IMR-90 (cell line): ENCODE results near the gene FAM240A. TPM values are rescaled to one million over a fixed set of nuclear protein-coding genes. Genes with fewer than 3 reads are reported as not detected.

Experiments used
- ATAC-seq: fragments of 200-7000 bp; cut with Tn5 transposase; 2 replicates; pipeline ENCODE4 v1.9.1; 2020; ENCODE audit warnings: low read depth, mild to moderate bottlenecking, moderate library complexity
- BruUV-seq: library from RNA; stranded (reverse); fragments of 400-500 nt; replicated peaks from 2 replicates; lab custom pipeline; 2021; lab: Mats Ljungman, UMichigan
- CTCF ChIA-PET: fragments of 300-600 bp; formaldehyde crosslinking; extraction: SDS; loops from one replicate; lab custom pipeline; 2021; ENCODE audit warnings: antibody characterized with exemption; lab: Yijun Ruan, JAX
- POLR2A ChIA-PET: fragments of 300-600 bp; sonication (Branson Sonifier 250); formaldehyde crosslinking; loops from one replicate; lab custom pipeline; 2022; ENCODE audit warnings: antibody characterized with exemption; ENCODE audit not compliant: unreplicated experiment; lab: Charles Lee
- DNase-seq: peaks from one replicate; pipeline ENCODE4 v3.0.0; 2013
- H2AFZ ChIP-seq: replicated peaks from 2 replicates; pipeline ENCODE3; 2013; ENCODE audit warnings: low read length, mild to moderate bottlenecking; ENCODE audit not compliant: poor library complexity
- H2AK5ac ChIP-seq: 2 replicates; pipeline ENCODE4 v1.6.1; 2013; ENCODE audit warnings: low read depth, low read length, inconsistent platforms
- H2AK9ac ChIP-seq: replicated peaks from 2 replicates; pipeline ENCODE3; 2013; ENCODE audit warnings: mild to moderate bottlenecking, low read depth, low read length, moderate library complexity; ENCODE audit not compliant: poor library complexity
- H2BK120ac ChIP-seq: 2 replicates; pipeline ENCODE4 v1.6.1; 2013; ENCODE audit warnings: low read depth, low read length, inconsistent platforms
- H2BK15ac ChIP-seq: 3 replicates; pipeline ENCODE4 v1.6.1; 2013; ENCODE audit warnings: low read depth, low read length, inconsistent platforms
- H2BK20ac ChIP-seq: 2 replicates; pipeline ENCODE4 v1.6.1; 2013; ENCODE audit warnings: low read depth, mild to moderate bottlenecking, inconsistent platforms, low read length, moderate library complexity
- H2BK5ac ChIP-seq: 2 replicates; pipeline ENCODE4 v1.6.1; 2013; ENCODE audit warnings: mild to moderate bottlenecking, low read depth, low read length, inconsistent platforms; ENCODE audit not compliant: poor library complexity, severe bottlenecking
- H3K14ac ChIP-seq: replicated peaks from 2 replicates; pipeline ENCODE4 v1.6.1; 2013; ENCODE audit warnings: low read depth, low read length, inconsistent platforms
- H3K18ac ChIP-seq: 2 replicates; pipeline ENCODE4 v1.6.1; 2013; ENCODE audit warnings: low read depth, low read length, control low read depth
- H3K23ac ChIP-seq: 2 replicates; pipeline ENCODE4 v1.6.1; 2013; ENCODE audit warnings: low read depth, low read length, inconsistent platforms
- H3K27ac ChIP-seq: 2 replicates; pipeline ENCODE4 v1.5.1; 2013; ENCODE audit warnings: mild to moderate bottlenecking, control low read depth, low read length; ENCODE audit not compliant: insufficient read depth
- H3K27me3 ChIP-seq: 2 replicates; pipeline ENCODE4 v1.6.1; 2013; ENCODE audit warnings: low read length; ENCODE audit not compliant: control insufficient read depth, insufficient read depth
- H3K36me3 ChIP-seq: 2 replicates; pipeline ENCODE4 v1.6.1; 2013; ENCODE audit warnings: low read length, mixed read lengths; ENCODE audit not compliant: control insufficient read depth, insufficient read depth
- H3K4ac ChIP-seq: 2 replicates; pipeline ENCODE4 v1.6.1; 2013; ENCODE audit warnings: low read depth, low read length, inconsistent platforms
- H3K4me1 ChIP-seq: 2 replicates; pipeline ENCODE4 v1.6.1; 2013; ENCODE audit warnings: low read length, mixed read lengths; ENCODE audit not compliant: control insufficient read depth, insufficient read depth
- H3K4me2 ChIP-seq: 2 replicates; pipeline ENCODE4 v1.6.1; 2013; ENCODE audit warnings: low read depth, mild to moderate bottlenecking, control low read depth, low read length, moderate library complexity
- H3K4me3 ChIP-seq: 2 replicates; pipeline ENCODE4 v1.5.1; 2013; ENCODE audit warnings: low read depth, mild to moderate bottlenecking, control low read depth, low read length, moderate library complexity; ENCODE audit not compliant: insufficient read depth
- H3K56ac ChIP-seq: 2 replicates; pipeline ENCODE4 v1.6.1; 2013; ENCODE audit warnings: low read length, inconsistent platforms; ENCODE audit not compliant: insufficient read depth; ENCODE audit errors: extremely low read depth
- H3K79me1 ChIP-seq, 2 experiments: 2 replicates each; pipeline ENCODE4 v1.6.1; 2013; ENCODE audit warnings: low read length in 2 of 2, inconsistent platforms in 1 of 2, low read depth in 1 of 2
- H3K9ac ChIP-seq: 2 replicates; pipeline ENCODE4 v1.6.1; 2013; ENCODE audit warnings: low read depth, low read length, control low read depth
- H3K9me1 ChIP-seq: 2 replicates; pipeline ENCODE4 v1.6.1; 2013; ENCODE audit warnings: low read length, inconsistent platforms; ENCODE audit not compliant: insufficient read depth
- H3K9me3 ChIP-seq: 2 replicates; pipeline ENCODE4 v1.6.1; 2013; ENCODE audit warnings: low read length; ENCODE audit not compliant: control insufficient read depth, insufficient read depth
- H4K20me1 ChIP-seq: 2 replicates; pipeline ENCODE4 v1.6.1; 2013; ENCODE audit warnings: low read length, inconsistent platforms; ENCODE audit not compliant: insufficient read depth
- H4K5ac ChIP-seq: 2 replicates; pipeline ENCODE4 v1.6.1; 2013; ENCODE audit warnings: mild to moderate bottlenecking, low read depth, low read length, control low read depth
- H4K8ac ChIP-seq, 2 experiments: 2 replicates each; pipeline ENCODE4 v1.6.1; 2013; ENCODE audit warnings: low read depth in 2 of 2, low read length in 2 of 2, control low read depth in 1 of 2, inconsistent platforms in 1 of 2
- H4K91ac ChIP-seq: 2 replicates; pipeline ENCODE4 v1.6.1; 2013; ENCODE audit warnings: low read depth, low read length, inconsistent platforms; ENCODE audit not compliant: insufficient read depth
- BHLHE40 ChIP-seq: fragments of 150-350 bp; IDR thresholded peaks from 2 replicates; pipeline ENCODE4 v1.6.1; 2016; ENCODE audit warnings: mild to moderate bottlenecking, low read depth, low read length
- CEBPB ChIP-seq: IDR thresholded peaks from 2 replicates; pipeline ENCODE4 v1.6.1; 2012; ENCODE audit warnings: low read depth, low read length, improper control_type of control experiment
- CHD1 ChIP-seq: IDR thresholded peaks from 2 replicates; pipeline ENCODE4 v1.6.1; 2012; ENCODE audit warnings: low read depth, low read length, improper control_type of control experiment
- CTCF ChIP-seq: conservative IDR thresholded peaks from 2 replicates; pipeline ENCODE4 v1.5.1; 2012; ENCODE audit warnings: mild to moderate bottlenecking, low read depth, low read length, improper control_type of control experiment
- ELK1 ChIP-seq: fragments of 150-350 bp; IDR thresholded peaks from 2 replicates; pipeline ENCODE4 v1.6.1; 2016; ENCODE audit warnings: low read depth, mild to moderate bottlenecking, low read length, moderate library complexity, borderline replicate concordance
- FOS ChIP-seq: fragments of 150-350 bp; IDR thresholded peaks from 2 replicates; pipeline ENCODE4 v1.6.1; 2016; ENCODE audit warnings: low read depth, low read length
- MAFK ChIP-seq: IDR thresholded peaks from 2 replicates; pipeline ENCODE4 v1.6.1; 2012; ENCODE audit warnings: low read depth, low read length, improper control_type of control experiment
- MAZ ChIP-seq: IDR thresholded peaks from 2 replicates; pipeline ENCODE4 v1.6.1; 2012; ENCODE audit warnings: low read depth, mild to moderate bottlenecking, low read length, improper control_type of control experiment, moderate library complexity, borderline replicate concordance
- MXI1 ChIP-seq: IDR thresholded peaks from 2 replicates; pipeline ENCODE4 v1.6.1; 2012; ENCODE audit warnings: low read depth, mild to moderate bottlenecking, low read length, moderate library complexity, borderline replicate concordance
- NFE2L2 ChIP-seq: fragments of 150-350 bp; IDR thresholded peaks from 2 replicates; pipeline ENCODE4 v1.6.1; 2016; ENCODE audit warnings: low read depth, mild to moderate bottlenecking, low read length
- POLR2A ChIP-seq: IDR thresholded peaks from 2 replicates; pipeline ENCODE4 v1.6.1; 2012; ENCODE audit warnings: mild to moderate bottlenecking, low read depth, low read length
- RAD21 ChIP-seq: IDR thresholded peaks from 2 replicates; pipeline ENCODE4 v1.6.1; 2012; ENCODE audit warnings: low read length, improper control_type of control experiment
- SMC3 ChIP-seq: fragments of 150-350 bp; IDR thresholded peaks from 2 replicates; pipeline ENCODE4 v1.6.1; 2016; ENCODE audit warnings: low read depth, mild to moderate bottlenecking, antibody characterized with exemption, low read length, moderate library complexity
- USF2 ChIP-seq: fragments of 150-350 bp; IDR thresholded peaks from 2 replicates; pipeline ENCODE4 v1.6.1; 2017; ENCODE audit warnings: mild to moderate bottlenecking, antibody characterized with exemption, low read length, low read depth
- WGBS, 2 experiments: methylation state at CpG; one replicate each; pipeline versions ENCODE4 v1.1.5 to v1.1.7; 2013; ENCODE audit warnings: missing lambda C conversion rate in 2 of 2; ENCODE audit not compliant: insufficient read length in 1 of 2; ENCODE audit errors: extremely low coverage in 2 of 2; 5-methylcytosine and 5-hydroxymethylcytosine counted together
- dilution Hi-C: fragments of 300-500 bp; cut with HindIII; formaldehyde crosslinking; loops from one replicate; pipeline ENCODE4 v1.14.3; 2018; ENCODE audit warnings: low sequenced_read_pairs; ENCODE audit not compliant: unreplicated experiment
- in situ Hi-C: fragments of 300-500 bp; cut with MboI; formaldehyde crosslinking; loops from 3 replicates; pipeline ENCODE4 v1.14.3; 2019; ENCODE audit warnings: low sequenced_read_pairs, inconsistent platforms, mixed read lengths
- intact Hi-C: fragments of 100-400 bp; cut with micrococcal nuclease; formaldehyde crosslinking; loops from 2 replicates; pipeline ENCODE4 v1.10.0; 2022
- polyA plus RNA-seq, 3 experiments: library from polyadenylated mRNA; depleted of rRNA; stranded (reverse); fragments of >200 nt; gene quantifications; 2 replicates each; pipeline ENCODE4 v1.2.3, GENCODE V29; 2012; ENCODE audit warnings: low replicate concordance in 1 of 3
- total RNA-seq: library from RNA; depleted of rRNA; stranded (reverse); fragments of >200 nt; gene quantifications from 2 replicates; pipeline ENCODE4 v1.2.3, GENCODE V29; 2012

Gene FAM240A
- total and polyA plus RNA-seq, 2 of the 4 experiments (the other 2 are of a cell fraction), result not detected

- no peak overlapping the region for H3K56ac ChIP-seq
- H4K91ac ChIP-seq, result no peak overlapping the region
- no peaks in the 10 kb centered on the region for H3K9me1 ChIP-seq
- H2BK5ac ChIP-seq, result no peak overlapping the region
- H3K36me3 ChIP-seq, result no peaks in the 10 kb centered on the region
- no peak overlapping the region for H2BK120ac ChIP-seq
- no peak overlapping the region for H3K4me3 ChIP-seq
- peaks cover 13% of the 10 kb centered on the region; the same call in 1 of the 2 replicates for H3K27me3 ChIP-seq
- no peak overlapping the region for H3K27ac ChIP-seq
- H3K79me1 ChIP-seq, result no peaks in the 10 kb centered on the region
- no peak overlapping the region for H2AK9ac ChIP-seq
- WGBS, 2 experiments, result 0% methylated on average over 1 of the region's 5 CpGs; no CpG with 5 or more reads in 1 of the 2 experiments
- no peak overlapping the region for H3K14ac ChIP-seq
- H3K4ac ChIP-seq, result no peak overlapping the region
- DNase-seq, result no peak
- TF ChIP-seq POLR2A, result no peak
- no peak for TF ChIP-seq SMC3
- TF ChIP-seq CTCF, result no peak
- TF ChIP-seq ELK1, result no peak
- TF ChIP-seq BHLHE40, result no peak
- TF ChIP-seq RAD21, result no peak
- no peak for TF ChIP-seq MXI1
- TF ChIP-seq NFE2L2, result no peak
- TF ChIP-seq MAFK, result no peak
- no peak for TF ChIP-seq MAZ
- TF ChIP-seq CHD1, result no peak
- no peak for TF ChIP-seq FOS
- TF ChIP-seq CEBPB, result no peak
- no peak for TF ChIP-seq USF2
- no peak overlapping the region for H3K4me2 ChIP-seq
- H4K20me1 ChIP-seq, result no peaks in the 10 kb centered on the region
- H2BK20ac ChIP-seq, result no peak overlapping the region
- ChIA-PET CTCF (no interaction called here), POLR2A (no interaction called here)
- H4K8ac ChIP-seq, result no peak overlapping the region
- H2AFZ ChIP-seq, result no peak overlapping the region
- H3K9ac ChIP-seq, result no peak overlapping the region
- no peak overlapping the region for H4K5ac ChIP-seq
- in situ Hi-C loops (no loop called here), intact Hi-C loops (no loop called here), dilution Hi-C loops (no loop called here)
- ATAC-seq, result no peak
- H2BK15ac ChIP-seq, result no peak overlapping the region
- no peaks in the 10 kb centered on the region for H3K9me3 ChIP-seq
- no peak overlapping the region for H3K23ac ChIP-seq
- no TSS peak for BruUV-seq
- no peaks in the 10 kb centered on the region for H3K4me1 ChIP-seq
- no peak overlapping the region for H2AK5ac ChIP-seq
- H3K18ac ChIP-seq, result no peak overlapping the region
Measured at GRCh38 chr3:46599590-46599989, 12.7 kb upstream of the FAM240A start.
